ENCODE measurements around the gene ASL.

ASL gene

DNA sequence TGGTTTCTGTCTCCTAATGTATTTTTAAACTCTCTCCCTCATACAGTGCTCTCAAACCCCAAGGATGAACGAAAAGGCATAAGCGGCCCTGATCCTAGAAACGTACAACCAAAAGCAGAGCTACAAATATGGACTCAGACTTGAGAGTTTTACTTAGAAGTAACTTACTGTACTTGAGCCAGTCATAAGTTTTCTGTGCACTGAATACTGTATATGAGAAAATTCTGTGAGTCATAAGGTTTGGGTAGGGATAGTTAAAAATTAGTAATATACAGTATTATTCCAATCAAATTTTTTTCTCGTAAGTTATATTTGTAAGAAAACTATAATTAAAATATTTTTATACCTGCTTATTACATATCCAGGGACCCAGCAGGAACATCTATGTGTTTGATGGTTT, 5.9 kb upstream of the ASL start:
- TF ChIP-seq, protein P1, sequence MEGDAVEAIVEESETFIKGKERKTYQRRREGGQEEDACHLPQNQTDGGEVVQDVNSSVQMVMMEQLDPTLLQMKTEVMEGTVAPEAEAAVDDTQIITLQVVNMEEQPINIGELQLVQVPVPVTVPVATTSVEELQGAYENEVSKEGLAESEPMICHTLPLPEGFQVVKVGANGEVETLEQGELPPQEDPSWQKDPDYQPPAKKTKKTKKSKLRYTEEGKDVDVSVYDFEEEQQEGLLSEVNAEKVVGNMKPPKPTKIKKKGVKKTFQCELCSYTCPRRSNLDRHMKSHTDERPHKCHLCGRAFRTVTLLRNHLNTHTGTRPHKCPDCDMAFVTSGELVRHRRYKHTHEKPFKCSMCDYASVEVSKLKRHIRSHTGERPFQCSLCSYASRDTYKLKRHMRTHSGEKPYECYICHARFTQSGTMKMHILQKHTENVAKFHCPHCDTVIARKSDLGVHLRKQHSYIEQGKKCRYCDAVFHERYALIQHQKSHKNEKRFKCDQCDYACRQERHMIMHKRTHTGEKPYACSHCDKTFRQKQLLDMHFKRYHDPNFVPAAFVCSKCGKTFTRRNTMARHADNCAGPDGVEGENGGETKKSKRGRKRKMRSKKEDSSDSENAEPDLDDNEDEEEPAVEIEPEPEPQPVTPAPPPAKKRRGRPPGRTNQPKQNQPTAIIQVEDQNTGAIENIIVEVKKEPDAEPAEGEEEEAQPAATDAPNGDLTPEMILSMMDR (IDR thresholded peaks at IDR 0.05) = no peak

DNA sequence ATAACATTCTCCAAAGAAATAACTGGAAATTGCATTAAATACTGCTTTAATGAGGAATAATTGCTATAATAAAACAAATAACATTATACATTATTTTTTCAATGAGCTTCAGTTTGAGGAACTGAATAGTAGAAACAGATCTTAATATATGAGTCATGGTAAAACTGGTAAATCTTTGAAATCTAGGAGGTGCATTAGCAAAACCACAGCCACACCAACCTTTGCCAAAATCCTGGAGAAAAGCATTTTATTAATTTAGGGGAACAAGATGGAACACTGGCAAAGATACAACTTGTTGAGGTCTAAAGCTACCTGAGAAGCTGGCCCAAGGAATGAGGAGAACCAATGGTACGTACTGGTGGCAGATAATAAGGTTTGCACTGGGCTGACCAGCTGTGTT, 5.4 kb upstream of the ASL start:
- TF ChIP-seq, protein P1 (IDR thresholded peaks at IDR 0.05) = no peak

DNA sequence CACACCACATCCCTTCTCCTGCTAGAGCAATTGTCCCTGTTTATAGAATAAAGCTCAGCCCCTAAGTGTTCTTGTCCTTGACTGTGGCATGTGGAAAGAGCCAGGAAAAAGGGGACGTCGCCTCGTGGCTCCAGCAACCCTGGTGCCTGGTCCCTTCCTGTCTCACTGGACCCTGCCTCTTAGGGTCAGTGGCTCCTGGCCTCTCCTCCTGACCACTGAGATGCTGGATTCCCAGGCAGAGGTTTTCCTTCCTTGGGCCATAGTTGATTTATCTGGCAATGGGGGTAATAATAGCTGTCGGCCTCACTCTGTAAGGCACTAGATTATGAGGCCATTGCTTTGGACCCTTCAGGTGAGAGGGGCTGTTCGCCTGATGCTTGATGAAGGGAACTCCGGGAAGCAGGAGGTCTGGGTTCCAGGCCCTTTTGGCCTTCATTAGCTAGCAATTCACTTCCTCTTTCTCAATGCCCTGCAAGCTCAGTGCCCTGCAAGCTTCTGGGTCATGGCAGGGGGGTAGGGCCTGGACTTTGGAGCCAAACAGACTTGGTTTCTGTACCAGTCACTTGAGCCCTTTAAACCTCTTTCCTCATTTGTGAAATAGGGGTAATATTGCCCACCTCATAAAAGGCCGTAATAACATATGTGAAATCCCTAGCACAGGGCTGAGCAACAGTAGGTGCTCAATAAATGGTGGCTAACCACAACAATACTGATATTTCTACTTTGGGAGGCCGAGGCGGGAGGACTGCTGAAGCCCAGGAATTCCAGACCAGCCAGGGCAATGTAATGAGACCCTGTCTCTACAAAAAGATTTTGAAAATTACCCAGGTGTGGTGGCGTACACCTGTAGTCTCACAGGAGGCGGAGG, 1.1 kb downstream of the ASL start:
- TF ChIP-seq, protein P1 (IDR thresholded peaks at IDR 0.05) = no peak

DNA sequence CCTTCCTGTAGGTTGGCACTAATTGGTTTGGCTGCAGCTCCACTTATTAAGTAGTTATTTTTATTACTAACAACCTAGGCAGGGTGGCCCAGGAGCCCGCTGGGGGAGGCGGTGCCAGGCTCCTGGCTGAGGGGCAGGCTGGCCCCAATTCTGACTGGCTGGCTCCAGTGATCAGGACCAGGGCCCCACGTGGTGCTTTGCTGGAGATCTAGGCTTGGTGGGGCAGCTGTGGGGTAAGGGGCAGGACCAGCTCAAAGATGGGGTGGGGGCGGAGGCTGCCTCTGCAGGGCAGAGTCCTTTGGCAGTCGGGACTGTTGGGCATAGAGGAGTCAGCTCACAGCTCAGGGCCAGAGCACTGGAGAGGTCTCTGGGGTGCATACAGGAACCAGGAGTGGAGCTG, 2.4 kb downstream of the ASL start:
- TF ChIP-seq, protein P1 (IDR thresholded peaks at IDR 0.05) = no peak

DNA sequence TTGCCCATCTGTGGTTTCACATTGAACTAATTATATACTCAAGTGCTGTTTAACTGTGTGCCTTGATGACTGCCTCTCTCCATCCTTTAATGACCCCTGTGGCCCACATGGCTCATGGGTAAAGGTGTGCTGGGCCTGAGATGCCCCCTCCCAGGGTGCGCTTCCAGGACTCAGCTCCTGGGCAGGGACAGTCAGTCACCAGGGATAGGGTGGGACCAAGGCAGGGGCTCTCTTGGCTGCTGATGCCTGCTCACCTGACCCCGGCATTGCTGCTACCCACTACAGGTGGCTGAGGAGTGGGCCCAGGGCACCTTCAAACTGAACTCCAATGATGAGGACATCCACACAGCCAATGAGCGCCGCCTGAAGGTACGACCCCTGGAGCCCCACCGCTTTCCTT, 6.5 kb downstream of the ASL start:
- TF ChIP-seq, protein P1 (IDR thresholded peaks at IDR 0.05) = no peak

DNA sequence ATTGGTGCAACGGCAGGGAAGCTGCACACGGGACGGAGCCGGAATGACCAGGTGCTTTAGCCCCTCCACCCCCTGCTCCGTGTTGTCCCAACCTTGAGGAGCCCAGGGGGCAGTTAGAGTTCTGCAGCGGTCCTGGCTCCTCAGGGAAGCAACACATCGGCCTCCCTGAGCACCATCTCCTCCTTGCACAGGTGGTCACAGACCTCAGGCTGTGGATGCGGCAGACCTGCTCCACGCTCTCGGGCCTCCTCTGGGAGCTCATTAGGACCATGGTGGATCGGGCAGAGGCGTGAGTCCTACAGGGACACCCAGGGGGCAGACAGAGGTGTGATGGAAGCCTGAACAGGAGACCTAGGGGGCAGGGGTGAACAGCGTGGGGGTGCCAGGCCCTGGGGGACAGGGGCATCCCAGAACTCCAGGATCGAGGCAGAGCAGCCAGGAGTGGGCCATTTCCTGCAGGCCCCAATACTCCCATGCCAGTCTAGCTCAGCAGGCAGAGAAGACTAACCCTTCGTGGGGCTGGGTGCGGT, 7.3 kb downstream of the ASL start:
- TF ChIP-seq, protein P1 (IDR thresholded peaks at IDR 0.05) = no peak

DNA sequence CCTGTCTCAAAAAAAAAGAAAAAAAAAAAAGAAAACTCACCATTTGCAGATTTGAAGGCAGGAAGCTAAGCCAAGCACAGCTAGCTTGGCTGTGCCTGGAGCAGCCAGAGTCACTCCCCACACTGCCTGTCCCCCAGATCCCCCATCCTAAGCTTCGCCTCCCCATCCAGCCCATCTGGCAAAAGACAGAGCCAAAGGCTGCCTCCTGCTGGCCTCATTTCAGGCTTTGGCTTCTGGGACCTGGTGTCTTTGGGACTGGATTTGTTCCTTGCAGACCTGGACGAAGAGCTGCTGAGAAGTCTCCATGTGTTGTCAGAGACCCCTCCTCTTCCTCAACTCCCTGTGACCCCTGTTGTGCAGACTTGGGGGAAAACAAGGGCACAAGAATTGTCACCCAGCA, 8.1 kb downstream of the ASL start:
- TF ChIP-seq, protein P1 (IDR thresholded peaks at IDR 0.05) = no peak
